GM19372 (cell line): ENCODE results near the gene ANKS1B.
"Not testable (repeated sequence)": the region's sequence is repeated elsewhere in the genome, so short reads cannot be mapped to it uniquely, and the experiment has no call there.

Source experiments
- ATAC-seq: cut with Tn5 transposase; IDR thresholded peaks from one replicate; pipeline ENCODE4 v1.9.1; 2021; ENCODE audit warnings: mild to moderate bottlenecking, low read depth, moderate library complexity; ENCODE audit not compliant: unreplicated experiment

The ANKS1B gene

GRCh38 chr12:99049774-99050173 lies 935.0 kb downstream of the ANKS1B start:
- no peak for ATAC-seq

GRCh38 chr12:99045158-99045557 lies 939.6 kb downstream of the ANKS1B start:
- no peak for ATAC-seq

- ATAC-seq: no peak
These were observed 941.3 kb downstream of the ANKS1B start for GRCh38 chr12:99043319-99043914.

- no peak for ATAC-seq
These were observed 942.5 kb downstream of the ANKS1B start for GRCh38 chr12:99042226-99042625.

DNA sequence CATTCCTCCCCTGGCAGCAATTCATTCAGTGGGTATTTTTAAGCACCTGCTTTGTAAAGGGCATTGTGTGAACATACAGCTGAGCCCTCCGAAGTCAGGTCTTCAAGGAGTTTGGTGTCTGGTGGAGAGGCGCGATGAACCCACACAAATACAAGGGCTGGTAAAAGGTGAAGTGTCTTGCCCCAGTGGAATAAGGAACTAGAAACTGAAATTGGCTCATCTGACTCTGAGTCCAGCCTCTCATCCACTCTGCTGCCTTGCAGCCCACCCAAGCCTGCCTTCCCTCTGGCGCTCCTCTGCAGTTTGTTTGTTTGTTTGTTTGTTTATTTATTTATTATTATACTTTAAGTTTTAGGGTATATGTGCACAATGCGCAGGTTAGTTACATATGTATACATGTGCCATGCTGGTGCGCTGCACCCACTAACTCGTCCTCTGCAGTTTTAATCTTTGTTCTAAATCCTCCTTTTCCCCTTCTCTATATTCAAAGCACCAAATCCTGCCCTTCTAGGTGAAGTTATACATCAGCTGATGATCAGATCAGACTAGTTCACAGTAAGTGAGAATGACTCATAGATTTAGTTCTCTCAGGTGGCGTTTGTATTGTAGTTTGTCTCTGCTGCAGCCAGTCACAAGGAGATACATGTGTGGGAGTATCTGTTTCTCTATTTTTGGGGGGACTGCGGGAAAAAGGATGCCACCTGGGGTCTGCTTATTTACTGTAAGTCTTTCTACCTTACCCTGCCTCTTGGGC lies 945.2 kb downstream of the ANKS1B start:
- ATAC-seq: no peak

DNA sequence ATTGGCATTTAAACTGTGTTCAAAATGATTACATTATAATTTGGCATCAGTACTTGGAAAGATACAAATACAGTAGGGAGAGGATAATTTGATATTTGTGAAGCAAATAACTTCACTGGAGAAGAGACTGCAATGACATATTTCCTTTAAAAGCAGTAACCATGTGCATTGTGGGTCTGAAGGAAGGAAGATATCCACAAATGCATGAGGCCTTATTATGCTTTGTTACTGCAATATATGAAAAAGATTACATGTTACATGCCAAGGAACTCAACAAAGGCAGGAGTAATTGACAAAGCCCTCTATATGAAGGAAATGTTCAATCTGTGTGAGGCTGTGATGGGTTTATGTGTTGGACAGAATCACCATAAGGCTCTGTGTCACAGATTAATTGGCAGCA lies 948.2 kb downstream of the ANKS1B start:
- ATAC-seq: no peak

DNA sequence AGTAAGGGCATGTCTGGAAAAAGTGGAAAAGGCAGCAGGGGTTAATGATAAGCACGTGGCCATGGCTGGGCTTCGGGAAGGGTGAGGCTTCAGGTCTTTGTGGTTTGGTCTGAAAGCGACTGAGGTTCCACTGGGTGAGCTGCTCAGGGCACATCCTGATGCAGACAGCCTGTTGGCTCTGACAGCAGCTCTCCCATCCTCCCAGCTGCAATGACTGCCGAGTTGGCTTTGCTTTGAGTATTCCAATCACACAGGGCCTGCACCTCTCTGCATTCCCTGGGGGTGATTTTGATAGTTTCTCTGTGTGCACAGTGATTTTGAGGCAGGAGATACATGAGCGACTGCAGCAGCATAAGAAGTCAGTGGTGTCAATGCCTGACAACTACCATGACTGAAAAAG lies 948.9 kb downstream of the ANKS1B start:
- ATAC-seq: no peak

DNA sequence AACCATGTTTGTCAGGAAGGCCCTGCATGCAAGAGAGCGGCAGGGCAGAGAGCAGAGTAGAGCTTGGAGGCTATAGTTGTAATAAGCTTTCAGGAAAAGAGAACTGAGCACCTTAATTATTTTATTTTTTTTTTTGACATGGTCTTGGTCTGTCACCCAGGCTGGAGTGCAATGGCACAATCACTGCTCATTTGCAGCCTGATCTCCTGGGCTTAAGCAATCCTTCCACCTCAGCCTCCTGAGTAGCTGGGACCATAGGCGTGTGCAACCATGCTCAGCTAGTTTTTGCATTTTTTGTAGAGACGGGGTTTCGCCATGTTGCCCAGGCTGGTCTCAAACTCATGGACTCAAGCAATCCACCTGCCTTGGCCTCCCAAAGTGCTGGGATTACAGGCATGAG lies 950.5 kb downstream of the ANKS1B start:
- ATAC-seq: not testable (repeated sequence)

GRCh38 chr12:99029511-99030271 lies 955.0 kb downstream of the ANKS1B start:
- ATAC-seq: no peak

DNA sequence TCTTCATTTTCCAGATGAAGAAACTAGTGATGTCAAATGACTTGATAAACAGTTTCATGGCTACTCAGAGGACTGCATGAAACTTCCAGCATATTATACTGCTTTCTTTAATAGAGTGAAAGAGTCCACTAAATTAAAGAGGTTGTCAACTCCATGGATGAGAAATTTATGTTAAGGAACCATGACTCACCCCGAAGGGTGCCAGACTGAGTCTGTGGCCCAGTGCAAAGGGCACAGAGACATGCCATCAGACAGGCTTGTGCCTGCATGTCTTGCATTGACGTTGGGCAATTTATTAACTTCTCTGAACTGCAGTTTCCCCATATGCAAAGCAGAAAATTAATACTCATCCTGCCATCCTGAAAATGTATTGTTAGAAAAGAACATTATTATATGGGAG lies 957.3 kb downstream of the ANKS1B start:
- ATAC-seq: no peak

DNA sequence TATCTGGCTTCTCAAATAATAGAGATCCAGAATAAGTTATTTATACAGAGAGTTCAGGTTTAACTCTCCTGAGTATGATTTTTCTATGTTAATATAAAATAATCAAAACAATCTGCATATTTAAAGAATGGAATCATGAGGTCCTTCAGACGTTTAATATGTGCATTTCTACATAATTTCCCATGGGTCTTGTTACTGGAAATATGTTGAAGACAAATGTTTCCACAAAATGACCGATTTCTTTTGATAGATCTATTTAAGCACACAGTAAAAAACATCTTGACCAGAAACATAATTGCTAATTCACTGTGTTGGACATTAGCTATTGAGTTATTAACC lies 957.7 kb downstream of the ANKS1B start:
- ATAC-seq: no peak

GRCh38 chr12:99026332-99027054 lies 958.2 kb downstream of the ANKS1B start:
- ATAC-seq: peak; percentile 58

DNA sequence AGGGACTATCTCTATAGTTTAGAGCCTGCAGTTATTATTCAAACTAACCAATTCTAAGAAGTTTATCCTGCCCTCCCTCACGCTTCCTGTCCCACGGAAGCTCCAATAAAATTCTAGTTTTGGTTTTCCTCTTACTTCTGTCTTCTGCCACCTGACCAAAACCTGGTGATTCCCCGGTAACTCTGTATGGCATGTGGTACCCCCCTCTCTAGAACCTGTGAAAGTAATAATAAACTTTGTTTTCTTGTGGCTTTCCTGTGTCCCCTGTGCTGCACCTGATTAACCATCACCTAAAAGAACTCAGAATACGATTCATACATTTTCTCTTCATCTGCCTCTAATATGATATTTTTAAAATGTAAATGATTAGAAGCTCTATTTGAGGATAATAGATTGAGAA lies 959.9 kb downstream of the ANKS1B start:
- ATAC-seq: no peak

- ATAC-seq: no peak
These were observed 960.5 kb downstream of the ANKS1B start for GRCh38 chr12:99024191-99024590.

DNA sequence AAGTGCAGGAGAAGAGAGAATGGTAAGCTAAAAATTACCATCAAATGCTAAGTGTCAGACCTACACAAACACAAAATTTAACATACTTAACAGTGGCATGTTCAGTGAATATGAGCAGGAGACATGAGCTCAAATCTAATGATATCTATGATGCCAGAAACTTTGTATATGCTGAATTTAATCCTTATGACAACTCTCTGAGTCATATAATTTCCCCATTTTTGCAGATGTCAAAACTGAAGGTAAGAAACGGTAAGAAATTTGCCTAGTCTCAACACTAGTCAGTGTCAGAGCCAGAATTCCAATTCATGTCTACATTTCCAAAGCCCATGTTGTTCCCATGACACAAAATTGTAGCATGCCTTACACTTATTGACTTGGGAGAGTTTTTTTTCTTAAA lies 963.9 kb downstream of the ANKS1B start:
- no peak for ATAC-seq

- ATAC-seq: no peak
These were observed 964.9 kb downstream of the ANKS1B start for GRCh38 chr12:99019798-99020197.

GRCh38 chr12:99017971-99018370 lies 966.8 kb downstream of the ANKS1B start:
- ATAC-seq: no peak

DNA sequence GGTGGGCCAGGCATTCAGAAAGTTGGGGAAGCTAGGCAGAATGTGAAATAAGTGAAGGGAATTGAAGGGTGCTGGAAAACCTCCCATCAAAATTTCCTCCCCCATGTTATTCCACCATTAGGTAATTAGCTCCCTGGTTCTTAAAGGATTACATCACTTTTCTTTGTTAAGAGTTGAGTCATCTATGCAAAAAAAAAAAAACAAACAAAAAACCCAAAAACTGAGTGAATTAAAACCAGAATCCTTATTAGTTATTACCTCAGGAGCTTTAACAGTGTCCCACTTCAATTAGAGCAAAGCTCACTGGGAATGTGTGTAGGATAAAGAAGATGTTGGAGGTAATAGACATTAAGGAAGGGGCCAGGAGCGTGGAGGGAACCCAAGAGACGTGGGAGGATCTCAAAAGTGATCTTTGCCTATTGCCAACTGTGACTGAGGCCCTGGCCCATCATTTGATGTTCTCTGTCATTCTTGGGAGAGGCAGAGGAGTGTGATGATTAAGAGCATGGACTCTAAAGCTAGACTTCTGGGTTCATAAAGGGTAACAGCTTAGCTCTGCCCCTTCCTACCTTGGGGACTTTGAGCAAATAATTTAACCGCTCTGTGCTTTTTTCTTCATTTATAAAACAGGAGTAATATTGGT lies 975.0 kb downstream of the ANKS1B start:
- ATAC-seq: no peak

- ATAC-seq: no peak
These were observed 979.1 kb downstream of the ANKS1B start for GRCh38 chr12:99005601-99006000.

DNA sequence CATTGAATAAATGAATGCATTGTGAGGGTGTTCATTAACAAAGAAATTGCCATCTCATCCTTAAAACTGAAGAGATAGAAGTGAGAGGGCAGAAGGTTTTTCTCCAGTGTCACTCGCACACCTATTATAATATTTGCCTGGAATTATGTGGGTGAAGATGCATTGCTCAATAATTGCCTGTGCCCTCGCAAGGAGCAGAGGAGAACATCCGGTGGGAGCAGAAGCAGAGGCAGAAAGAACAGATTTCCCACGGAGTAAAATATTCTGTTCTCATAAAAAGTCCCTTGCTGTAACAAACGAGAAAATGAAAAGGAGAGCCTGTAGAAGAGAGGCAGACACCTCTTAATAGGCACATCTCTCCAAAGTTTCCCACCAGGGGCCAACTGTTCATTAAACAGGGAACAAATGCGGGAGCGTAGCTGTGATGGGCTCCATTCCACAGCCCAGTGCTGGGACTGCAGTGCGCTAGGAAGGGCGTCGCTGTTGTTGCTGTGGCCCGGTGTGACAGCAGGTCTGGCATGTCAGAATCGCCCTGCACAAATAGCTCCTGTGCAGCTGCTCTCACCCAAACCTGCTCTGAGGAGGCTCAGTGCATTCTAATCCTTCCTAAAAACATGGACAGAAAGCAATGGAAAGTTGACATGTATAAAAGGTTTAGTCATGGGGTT lies 979.8 kb downstream of the ANKS1B start:
- ATAC-seq: no peak
